RWPE1 (cell line): ENCODE measurements around the gene NKX2-8.
"Not testable (repeated sequence)": the region's sequence is repeated elsewhere in the genome, so short reads cannot be mapped to it uniquely, and the experiment has no call there.

Experiments
- CTCF ChIA-PET: fragments of 350-600 bp; sonication (Branson Sonifier 250); formaldehyde crosslinking; extraction: SDS; loops from one replicate; lab custom pipeline; 2021; lab: Yijun Ruan, JAX
- POLR2A ChIA-PET: fragments of 400-600 bp; formaldehyde crosslinking; extraction: SDS; loops from one replicate; lab custom pipeline; 2020; ENCODE audit warnings: antibody characterized with exemption; ENCODE audit not compliant: low non-redundant PET; lab: Yijun Ruan, JAX
- DNase-seq: peaks from one replicate; pipeline ENCODE4 v3.0.0; 2012; ENCODE audit warnings: low spot score
- H3K27ac ChIP-seq: fragments of 450-650 bp; 2 replicates; pipeline ENCODE4 v1.5.1; 2017
- TF ChIP-seq, protein P1 (sequence below): fragments of 450-650 bp; conservative IDR thresholded peaks from 2 replicates; pipeline ENCODE4 v1.5.1; 2017; ENCODE audit warnings: low read depth, mild to moderate bottlenecking

The NKX2-8 gene

DNA sequence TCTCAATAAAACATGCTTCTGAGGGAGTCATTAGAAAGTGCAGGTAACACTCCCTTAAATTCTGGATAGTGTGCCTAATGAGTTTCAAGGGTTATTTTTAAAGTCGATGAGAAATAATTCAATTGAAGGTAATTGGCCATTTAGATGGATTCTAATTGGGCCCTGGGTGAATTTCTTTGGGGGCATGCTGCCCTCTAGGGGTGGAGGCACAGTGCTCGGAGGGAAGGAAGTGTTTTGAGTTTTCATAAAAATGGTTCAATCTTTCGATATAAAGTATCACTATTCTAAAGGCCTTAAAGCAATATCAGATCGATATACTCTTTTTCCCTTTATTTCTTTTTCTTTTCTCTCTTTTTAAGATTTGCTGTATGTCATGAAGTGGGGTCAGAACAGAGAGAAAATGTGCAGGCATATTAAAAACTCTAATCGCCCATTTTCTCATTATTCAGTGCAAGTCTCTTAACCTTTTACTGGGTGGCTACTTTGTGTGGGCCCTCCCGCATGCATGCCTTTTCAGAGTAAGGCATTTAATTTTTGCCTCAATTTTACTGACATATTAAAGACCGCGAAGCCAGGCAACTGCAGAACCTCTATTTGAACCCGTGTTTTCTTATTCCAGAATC is 25.5 kb downstream of the NKX2-8 start:
- TF ChIP-seq, protein P1, sequence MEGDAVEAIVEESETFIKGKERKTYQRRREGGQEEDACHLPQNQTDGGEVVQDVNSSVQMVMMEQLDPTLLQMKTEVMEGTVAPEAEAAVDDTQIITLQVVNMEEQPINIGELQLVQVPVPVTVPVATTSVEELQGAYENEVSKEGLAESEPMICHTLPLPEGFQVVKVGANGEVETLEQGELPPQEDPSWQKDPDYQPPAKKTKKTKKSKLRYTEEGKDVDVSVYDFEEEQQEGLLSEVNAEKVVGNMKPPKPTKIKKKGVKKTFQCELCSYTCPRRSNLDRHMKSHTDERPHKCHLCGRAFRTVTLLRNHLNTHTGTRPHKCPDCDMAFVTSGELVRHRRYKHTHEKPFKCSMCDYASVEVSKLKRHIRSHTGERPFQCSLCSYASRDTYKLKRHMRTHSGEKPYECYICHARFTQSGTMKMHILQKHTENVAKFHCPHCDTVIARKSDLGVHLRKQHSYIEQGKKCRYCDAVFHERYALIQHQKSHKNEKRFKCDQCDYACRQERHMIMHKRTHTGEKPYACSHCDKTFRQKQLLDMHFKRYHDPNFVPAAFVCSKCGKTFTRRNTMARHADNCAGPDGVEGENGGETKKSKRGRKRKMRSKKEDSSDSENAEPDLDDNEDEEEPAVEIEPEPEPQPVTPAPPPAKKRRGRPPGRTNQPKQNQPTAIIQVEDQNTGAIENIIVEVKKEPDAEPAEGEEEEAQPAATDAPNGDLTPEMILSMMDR = peak; percentile 86
- POLR2A ChIA-PET = no interaction called here
- H3K27ac ChIP-seq = no peak overlapping the region
- CTCF ChIA-PET = interaction anchor here (0.5 to 1.3 kb wide), 4 partner anchors 21 to 386 kb away, joined by 3 read pairs; no protein-coding TSS in a partner anchor
- peak; percentile 67 for DNase-seq

DNA sequence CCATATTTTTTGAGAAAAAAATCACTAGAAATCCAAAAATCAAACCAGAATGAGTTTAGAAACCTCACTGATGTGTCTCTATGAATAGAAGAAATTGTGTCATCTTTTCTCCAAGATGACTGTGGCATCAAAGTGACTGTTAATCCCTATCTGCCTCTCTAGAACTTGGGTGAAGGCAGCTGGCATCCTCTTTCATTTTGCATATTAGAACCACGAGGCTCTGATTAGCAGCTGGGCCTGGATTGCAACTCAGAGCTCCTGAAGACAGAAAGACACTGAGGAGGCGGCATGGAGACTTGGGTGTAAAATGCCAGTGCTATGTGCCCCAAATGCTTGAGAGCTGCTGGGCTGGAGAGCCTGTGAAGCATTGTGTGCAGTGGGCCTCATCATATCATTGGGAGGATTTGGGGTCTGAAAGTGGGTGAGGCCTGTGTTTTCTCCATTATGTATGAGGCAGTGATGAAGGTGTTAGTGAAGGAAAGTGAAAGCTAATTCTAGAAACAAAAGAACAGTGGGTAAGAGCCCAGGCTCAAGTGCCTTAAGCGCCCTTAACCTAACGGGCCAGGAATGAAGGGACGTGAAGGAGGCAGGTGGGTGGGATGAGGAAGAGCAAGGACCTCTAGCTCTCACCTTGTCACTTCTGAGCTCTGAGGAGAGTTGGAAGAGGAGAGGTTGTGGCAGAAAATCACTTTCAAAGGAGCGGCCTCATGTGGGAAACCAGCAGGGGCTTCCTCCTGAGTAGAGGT is 26.2 kb downstream of the NKX2-8 start:
- H3K27ac ChIP-seq = no peak overlapping the region
- TF ChIP-seq, protein P1 = no peak
- POLR2A ChIA-PET = no interaction called here
- CTCF ChIA-PET = interaction anchor here (0.6 to 1.3 kb wide), 6 partner anchors 35 to 387 kb away, joined by 3 to 5 read pairs (median 3); no protein-coding TSS in a partner anchor
- DNase-seq = no peak

DNA sequence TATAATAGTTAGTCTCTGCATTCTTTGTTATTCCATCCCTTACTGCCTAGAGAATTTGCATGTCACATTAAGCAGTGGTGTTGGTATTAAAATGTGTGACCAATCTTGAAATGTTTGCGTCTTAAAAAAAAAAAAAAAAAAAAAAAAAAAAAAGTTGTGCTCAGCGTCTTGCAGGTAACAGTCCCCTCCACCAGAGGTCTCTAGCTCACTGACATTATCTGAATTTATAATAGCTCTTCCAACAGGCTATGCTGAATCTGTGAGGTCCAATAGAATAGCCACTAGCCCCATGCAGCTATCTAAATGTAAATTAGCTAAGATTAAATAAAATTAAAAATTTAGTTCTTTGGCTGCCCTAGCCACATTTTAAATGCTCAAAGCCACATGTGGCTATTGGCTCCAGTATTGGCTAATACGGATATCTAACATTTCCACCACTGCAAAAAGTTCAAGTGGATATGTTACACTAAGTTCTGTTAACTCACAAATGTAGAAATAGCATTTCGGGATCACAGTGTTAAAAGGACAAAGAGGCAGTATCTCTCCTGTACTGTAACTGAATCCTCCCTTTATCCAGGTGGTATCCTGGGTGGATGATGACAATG is 28.7 kb downstream of the NKX2-8 start:
- POLR2A ChIA-PET = no interaction called here
- CTCF ChIA-PET = interaction anchor here (0.5 to 1.9 kb wide), 21 partner anchors 10 to 692 kb away, joined by 3 to 21 read pairs (median 5); no protein-coding TSS in a partner anchor
- peak; percentile 55 for DNase-seq
- TF ChIP-seq, protein P1 = peak; percentile 74
- H3K27ac ChIP-seq = no peak overlapping the region

DNA sequence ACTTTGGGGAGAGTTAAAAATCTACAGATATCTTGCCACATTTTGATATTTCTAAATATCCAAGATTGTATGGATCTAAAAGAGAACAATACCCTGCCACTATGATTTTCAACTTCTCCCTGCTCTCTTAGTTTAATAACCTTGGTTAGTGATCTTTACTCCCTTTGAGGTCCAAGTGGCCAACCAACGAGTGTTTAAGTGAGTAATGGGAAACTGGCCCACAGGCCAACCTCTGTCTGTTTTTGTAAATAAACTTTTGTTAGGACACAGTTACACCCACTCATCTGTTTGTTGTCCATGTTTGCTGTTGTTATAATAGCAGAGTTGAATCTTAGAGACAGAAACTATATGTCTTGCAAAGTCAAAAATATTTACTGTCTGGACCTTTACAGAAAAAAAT is 31.5 kb downstream of the NKX2-8 start:
- TF ChIP-seq, protein P1 = no peak
- POLR2A ChIA-PET = no interaction called here

DNA sequence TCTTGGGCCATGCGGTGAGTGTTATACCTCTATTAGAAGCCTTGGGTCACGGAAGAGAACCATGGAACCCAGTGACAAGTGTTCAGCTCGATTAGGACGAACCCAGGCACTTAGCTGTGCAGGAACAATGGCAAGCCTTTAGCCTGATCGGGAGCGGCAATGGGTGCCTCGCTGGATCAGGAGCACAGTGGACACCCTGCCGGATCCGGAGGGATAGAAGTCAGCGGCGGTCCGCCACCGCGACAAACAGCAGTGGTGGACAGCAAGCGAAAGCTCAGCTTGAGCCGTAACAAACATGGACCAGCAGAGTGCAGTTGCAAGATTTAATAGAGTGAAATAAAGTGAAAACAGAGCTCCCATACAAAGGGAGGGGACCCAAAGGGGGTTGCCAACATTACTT is 38.1 kb downstream of the NKX2-8 start:
- H3K27ac ChIP-seq, POLR2A ChIA-PET, DNase-seq: not testable (repeated sequence)
- CTCF ChIA-PET = interaction anchor here (1.4 kb wide), 1 partner anchor 9 kb away, joined by 5 read pairs; no protein-coding TSS in a partner anchor

More for the DNA sequence above, 31.5 kb downstream of the NKX2-8 start:
- CTCF ChIA-PET = no interaction called here
- DNase-seq = no peak
- no peak overlapping the region for H3K27ac ChIP-seq

DNA sequence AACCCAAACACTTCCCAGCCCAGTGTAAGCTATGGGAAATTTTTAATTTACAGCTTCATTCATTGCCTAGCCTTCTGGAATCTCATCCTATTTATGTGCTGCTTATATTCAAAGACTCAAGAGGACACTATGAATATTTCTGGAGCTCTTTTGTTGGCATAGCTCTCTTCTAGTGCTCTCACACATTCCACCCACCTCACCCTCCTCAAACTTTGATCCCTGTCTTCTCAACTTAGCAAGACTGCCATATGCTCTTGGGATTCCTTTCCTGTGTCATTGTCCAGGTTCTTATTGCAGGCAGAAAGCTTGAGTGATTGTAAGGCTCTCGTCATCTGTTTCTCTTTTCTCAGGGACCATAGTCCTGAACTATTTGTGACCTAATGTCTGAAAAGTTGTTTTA is 44.4 kb downstream of the NKX2-8 start:
- DNase-seq = no peak
- CTCF ChIA-PET = interaction anchor here (0.6 to 0.8 kb wide), 2 partner anchors 22 to 67 kb away, joined by 3 to 5 read pairs; no protein-coding TSS in a partner anchor
- no peak overlapping the region for H3K27ac ChIP-seq
- POLR2A ChIA-PET = no interaction called here
- TF ChIP-seq, protein P1 = no peak
